IMR-90 (cell line): ENCODE measurements around the gene NGEF. TPM values are rescaled to one million over a fixed set of nuclear protein-coding genes. Genes with fewer than 3 reads are reported as not detected.

Experiments used
- ATAC-seq: fragments of 200-7000 bp; cut with Tn5 transposase; 2 replicates; pipeline ENCODE4 v1.9.1; 2020; ENCODE audit warnings: low read depth, mild to moderate bottlenecking, moderate library complexity
- BruUV-seq: library from RNA; stranded (reverse); fragments of 400-500 nt; replicated peaks from 2 replicates; lab custom pipeline; 2021; lab: Mats Ljungman, UMichigan
- CTCF ChIA-PET: fragments of 300-600 bp; formaldehyde crosslinking; extraction: SDS; loops from one replicate; lab custom pipeline; 2021; ENCODE audit warnings: antibody characterized with exemption; lab: Yijun Ruan, JAX
- POLR2A ChIA-PET: fragments of 300-600 bp; sonication (Branson Sonifier 250); formaldehyde crosslinking; loops from one replicate; lab custom pipeline; 2022; ENCODE audit warnings: antibody characterized with exemption; ENCODE audit not compliant: unreplicated experiment; lab: Charles Lee
- DNase-seq: peaks from one replicate; pipeline ENCODE4 v3.0.0; 2013
- H2AFZ ChIP-seq: replicated peaks from 2 replicates; pipeline ENCODE3; 2013; ENCODE audit warnings: low read length, mild to moderate bottlenecking; ENCODE audit not compliant: poor library complexity
- H2AK5ac ChIP-seq: 2 replicates; pipeline ENCODE4 v1.6.1; 2013; ENCODE audit warnings: low read depth, low read length, inconsistent platforms
- H2AK9ac ChIP-seq: replicated peaks from 2 replicates; pipeline ENCODE3; 2013; ENCODE audit warnings: mild to moderate bottlenecking, low read depth, low read length, moderate library complexity; ENCODE audit not compliant: poor library complexity
- H2BK120ac ChIP-seq: 2 replicates; pipeline ENCODE4 v1.6.1; 2013; ENCODE audit warnings: low read depth, low read length, inconsistent platforms
- H2BK15ac ChIP-seq: 3 replicates; pipeline ENCODE4 v1.6.1; 2013; ENCODE audit warnings: low read depth, low read length, inconsistent platforms
- H2BK20ac ChIP-seq: 2 replicates; pipeline ENCODE4 v1.6.1; 2013; ENCODE audit warnings: low read depth, mild to moderate bottlenecking, inconsistent platforms, low read length, moderate library complexity
- H2BK5ac ChIP-seq: 2 replicates; pipeline ENCODE4 v1.6.1; 2013; ENCODE audit warnings: mild to moderate bottlenecking, low read depth, low read length, inconsistent platforms; ENCODE audit not compliant: poor library complexity, severe bottlenecking
- H3K14ac ChIP-seq: replicated peaks from 2 replicates; pipeline ENCODE4 v1.6.1; 2013; ENCODE audit warnings: low read depth, low read length, inconsistent platforms
- H3K18ac ChIP-seq: 2 replicates; pipeline ENCODE4 v1.6.1; 2013; ENCODE audit warnings: low read depth, low read length, control low read depth
- H3K23ac ChIP-seq: 2 replicates; pipeline ENCODE4 v1.6.1; 2013; ENCODE audit warnings: low read depth, low read length, inconsistent platforms
- H3K27ac ChIP-seq: 2 replicates; pipeline ENCODE4 v1.5.1; 2013; ENCODE audit warnings: mild to moderate bottlenecking, control low read depth, low read length; ENCODE audit not compliant: insufficient read depth
- H3K27me3 ChIP-seq: 2 replicates; pipeline ENCODE4 v1.6.1; 2013; ENCODE audit warnings: low read length; ENCODE audit not compliant: control insufficient read depth, insufficient read depth
- H3K36me3 ChIP-seq: 2 replicates; pipeline ENCODE4 v1.6.1; 2013; ENCODE audit warnings: low read length, mixed read lengths; ENCODE audit not compliant: control insufficient read depth, insufficient read depth
- H3K4ac ChIP-seq: 2 replicates; pipeline ENCODE4 v1.6.1; 2013; ENCODE audit warnings: low read depth, low read length, inconsistent platforms
- H3K4me1 ChIP-seq: 2 replicates; pipeline ENCODE4 v1.6.1; 2013; ENCODE audit warnings: low read length, mixed read lengths; ENCODE audit not compliant: control insufficient read depth, insufficient read depth
- H3K4me2 ChIP-seq: 2 replicates; pipeline ENCODE4 v1.6.1; 2013; ENCODE audit warnings: low read depth, mild to moderate bottlenecking, control low read depth, low read length, moderate library complexity
- H3K4me3 ChIP-seq: 2 replicates; pipeline ENCODE4 v1.5.1; 2013; ENCODE audit warnings: low read depth, mild to moderate bottlenecking, control low read depth, low read length, moderate library complexity; ENCODE audit not compliant: insufficient read depth
- H3K56ac ChIP-seq: 2 replicates; pipeline ENCODE4 v1.6.1; 2013; ENCODE audit warnings: low read length, inconsistent platforms; ENCODE audit not compliant: insufficient read depth; ENCODE audit errors: extremely low read depth
- H3K79me1 ChIP-seq, 2 experiments: 2 replicates each; pipeline ENCODE4 v1.6.1; 2013; ENCODE audit warnings: low read length in 2 of 2, inconsistent platforms in 1 of 2, low read depth in 1 of 2
- H3K9ac ChIP-seq: 2 replicates; pipeline ENCODE4 v1.6.1; 2013; ENCODE audit warnings: low read depth, low read length, control low read depth
- H3K9me1 ChIP-seq: 2 replicates; pipeline ENCODE4 v1.6.1; 2013; ENCODE audit warnings: low read length, inconsistent platforms; ENCODE audit not compliant: insufficient read depth
- H3K9me3 ChIP-seq: 2 replicates; pipeline ENCODE4 v1.6.1; 2013; ENCODE audit warnings: low read length; ENCODE audit not compliant: control insufficient read depth, insufficient read depth
- H4K20me1 ChIP-seq: 2 replicates; pipeline ENCODE4 v1.6.1; 2013; ENCODE audit warnings: low read length, inconsistent platforms; ENCODE audit not compliant: insufficient read depth
- H4K5ac ChIP-seq: 2 replicates; pipeline ENCODE4 v1.6.1; 2013; ENCODE audit warnings: mild to moderate bottlenecking, low read depth, low read length, control low read depth
- H4K8ac ChIP-seq, 2 experiments: 2 replicates each; pipeline ENCODE4 v1.6.1; 2013; ENCODE audit warnings: low read depth in 2 of 2, low read length in 2 of 2, control low read depth in 1 of 2, inconsistent platforms in 1 of 2
- H4K91ac ChIP-seq: 2 replicates; pipeline ENCODE4 v1.6.1; 2013; ENCODE audit warnings: low read depth, low read length, inconsistent platforms; ENCODE audit not compliant: insufficient read depth
- BHLHE40 ChIP-seq: fragments of 150-350 bp; IDR thresholded peaks from 2 replicates; pipeline ENCODE4 v1.6.1; 2016; ENCODE audit warnings: mild to moderate bottlenecking, low read depth, low read length
- CEBPB ChIP-seq: IDR thresholded peaks from 2 replicates; pipeline ENCODE4 v1.6.1; 2012; ENCODE audit warnings: low read depth, low read length, improper control_type of control experiment
- CHD1 ChIP-seq: IDR thresholded peaks from 2 replicates; pipeline ENCODE4 v1.6.1; 2012; ENCODE audit warnings: low read depth, low read length, improper control_type of control experiment
- CTCF ChIP-seq: conservative IDR thresholded peaks from 2 replicates; pipeline ENCODE4 v1.5.1; 2012; ENCODE audit warnings: mild to moderate bottlenecking, low read depth, low read length, improper control_type of control experiment
- FOS ChIP-seq: fragments of 150-350 bp; IDR thresholded peaks from 2 replicates; pipeline ENCODE4 v1.6.1; 2016; ENCODE audit warnings: low read depth, low read length
- MAZ ChIP-seq: IDR thresholded peaks from 2 replicates; pipeline ENCODE4 v1.6.1; 2012; ENCODE audit warnings: low read depth, mild to moderate bottlenecking, low read length, improper control_type of control experiment, moderate library complexity, borderline replicate concordance
- POLR2A ChIP-seq: IDR thresholded peaks from 2 replicates; pipeline ENCODE4 v1.6.1; 2012; ENCODE audit warnings: mild to moderate bottlenecking, low read depth, low read length
- RAD21 ChIP-seq: IDR thresholded peaks from 2 replicates; pipeline ENCODE4 v1.6.1; 2012; ENCODE audit warnings: low read length, improper control_type of control experiment
- SMC3 ChIP-seq: fragments of 150-350 bp; IDR thresholded peaks from 2 replicates; pipeline ENCODE4 v1.6.1; 2016; ENCODE audit warnings: low read depth, mild to moderate bottlenecking, antibody characterized with exemption, low read length, moderate library complexity
- USF2 ChIP-seq: fragments of 150-350 bp; IDR thresholded peaks from 2 replicates; pipeline ENCODE4 v1.6.1; 2017; ENCODE audit warnings: mild to moderate bottlenecking, antibody characterized with exemption, low read length, low read depth
- WGBS, 2 experiments: methylation state at CpG; one replicate each; pipeline versions ENCODE4 v1.1.5 to v1.1.7; 2013; ENCODE audit warnings: missing lambda C conversion rate in 2 of 2; ENCODE audit not compliant: insufficient read length in 1 of 2; ENCODE audit errors: extremely low coverage in 2 of 2; 5-methylcytosine and 5-hydroxymethylcytosine counted together
- dilution Hi-C: fragments of 300-500 bp; cut with HindIII; formaldehyde crosslinking; loops from one replicate; pipeline ENCODE4 v1.14.3; 2018; ENCODE audit warnings: low sequenced_read_pairs; ENCODE audit not compliant: unreplicated experiment
- in situ Hi-C: fragments of 300-500 bp; cut with MboI; formaldehyde crosslinking; loops from 3 replicates; pipeline ENCODE4 v1.14.3; 2019; ENCODE audit warnings: low sequenced_read_pairs, inconsistent platforms, mixed read lengths
- intact Hi-C: fragments of 100-400 bp; cut with micrococcal nuclease; formaldehyde crosslinking; loops from 2 replicates; pipeline ENCODE4 v1.10.0; 2022
- polyA plus RNA-seq, 3 experiments: library from polyadenylated mRNA; depleted of rRNA; stranded (reverse); fragments of >200 nt; gene quantifications; 2 replicates each; pipeline ENCODE4 v1.2.3, GENCODE V29; 2012; ENCODE audit warnings: low replicate concordance in 1 of 3
- total RNA-seq: library from RNA; depleted of rRNA; stranded (reverse); fragments of >200 nt; gene quantifications from 2 replicates; pipeline ENCODE4 v1.2.3, GENCODE V29; 2012

The NGEF gene
- total and polyA plus RNA-seq, 2 of the 4 experiments (the other 2 are of a cell fraction) = 1.1 to 1.7 TPM

- Histone ChIP-seq H3K9me1 (no peaks in the 10 kb centered on the region), H2AK5ac (no peak overlapping the region), H3K23ac (no peak overlapping the region), H2BK20ac (no peak overlapping the region), H3K9me3 (0 out of 2 replicates have a peak, but pooled peaks cover 5% of the 10 kb centered on the region), H4K91ac (no peak overlapping the region), H4K20me1 (no peaks in the 10 kb centered on the region), H2BK120ac (no peak overlapping the region), H3K4ac (no peak overlapping the region), H2BK5ac (no peak overlapping the region), H3K27ac (no peak overlapping the region), H3K4me1 (no peaks in the 10 kb centered on the region), H3K27me3 (peaks cover 5% of the 10 kb centered on the region), H4K8ac (no peak overlapping the region), H2BK15ac (no peak overlapping the region), H3K36me3 (no peaks in the 10 kb centered on the region), H2AK9ac (no peak overlapping the region), H3K79me1 (no peaks in the 10 kb centered on the region), H4K5ac (no peak overlapping the region), H3K9ac (no peak overlapping the region), H3K14ac (no peak overlapping the region), H3K56ac (no peak overlapping the region), H3K4me3 (no peak overlapping the region), H3K4me2 (no peak overlapping the region), H3K18ac (no peak overlapping the region), H2AFZ (no peak overlapping the region)
- in situ Hi-C loops (no loop called here), dilution Hi-C loops (no loop called here), intact Hi-C loops (no loop called here)
- BruUV-seq = no TSS peak
- POLR2A ChIA-PET = no interaction called here
- no peak for DNase-seq
- WGBS, 2 experiments = no CpG with 5 or more reads among the region's 1 CpG
- TF ChIP-seq SMC3 = no peak
- no peak for TF ChIP-seq POLR2A
- no peak for TF ChIP-seq CEBPB
- no peak for TF ChIP-seq BHLHE40
- TF ChIP-seq CTCF = no peak
- no peak for TF ChIP-seq FOS
- TF ChIP-seq MAZ = no peak
- TF ChIP-seq RAD21 = no peak
- no peak for TF ChIP-seq CHD1
- TF ChIP-seq USF2 = no peak
- CTCF ChIA-PET = no interaction called here
- no peak for ATAC-seq
These were observed 49.1 kb downstream of the NGEF start for GRCh38 chr2:232963913-232964312.
